Activated naive CD4-positive, alpha-beta T cell treated with anti-CD3 and anti-CD28 coated beads for 36 hours (primary cell): ENCODE measurements around the gene SNX32. TPM values are rescaled to one million over a fixed set of nuclear protein-coding genes. Genes with fewer than 3 reads are reported as not detected.
A peak's percentile ranks its signal among the peaks of the same experiment; 100 is the strongest.
"Not testable (repeated sequence)": the region's sequence is repeated elsewhere in the genome, so short reads cannot be mapped to it uniquely, and the experiment has no call there.

Experiments
- CTCF ChIA-PET: fragments of 350-600 bp; sonication (Branson Sonifier 250); formaldehyde crosslinking; loops from one replicate; lab custom pipeline; 2021; ENCODE audit warnings: antibody characterized with exemption; lab: Charles Lee
- DNase-seq: peaks from one replicate; pipeline ENCODE4 v3.0.0-alpha.2; 2020
- H3K27ac Mint-ChIP-seq: one replicate; pipeline ENCODE4 v1.8.0; 2021; ENCODE audit warnings: mild to moderate bottlenecking, mixed read lengths
- H3K27me3 Mint-ChIP-seq: one replicate; pipeline ENCODE4 v1.8.0; 2021; ENCODE audit warnings: low read depth, mixed read lengths
- H3K36me3 Mint-ChIP-seq: one replicate; pipeline ENCODE4 v1.8.0; 2021; ENCODE audit warnings: low read depth, mixed read lengths
- H3K4me1 Mint-ChIP-seq: one replicate; pipeline ENCODE4 v1.8.0; 2021; ENCODE audit warnings: low read depth, mixed read lengths
- H3K4me3 Mint-ChIP-seq: one replicate; pipeline ENCODE4 v1.8.0; 2021; ENCODE audit warnings: mild to moderate bottlenecking, moderate library complexity, mixed read lengths
- H3K9me3 Mint-ChIP-seq: one replicate; pipeline ENCODE4 v1.8.0; 2021; ENCODE audit warnings: mixed read lengths
- intact Hi-C: fragments of 100-400 bp; cut with micrococcal nuclease; formaldehyde crosslinking; loops from one replicate; pipeline ENCODE4 v1.15.1; 2023
- total RNA-seq, 2 experiments: library from RNA; stranded (reverse); gene quantifications; one replicate each; pipeline ENCODE4 v1.2.3, GENCODE V29; 2021

The SNX32 gene
- total RNA-seq, 2 experiments from 2014 or later: 1.5 to 2.0 TPM

GRCh38 chr11:65847746-65848145 lies 14.0 kb downstream of the SNX32 start:
- H3K27ac Mint-ChIP-seq: no peak overlapping the region
- no peak overlapping the region for H3K4me3 Mint-ChIP-seq
- peaks cover 8% of the 10 kb centered on the region for H3K9me3 Mint-ChIP-seq
- peaks cover 13% of the 10 kb centered on the region for H3K36me3 Mint-ChIP-seq
- no peaks in the 10 kb centered on the region for H3K27me3 Mint-ChIP-seq
- CTCF ChIA-PET: interaction anchor here (0.6 to 1.2 kb wide), 4 partner anchors 9 to 86 kb away, joined by 3 to 5 read pairs (median 4); no protein-coding TSS in a partner anchor
- peaks cover 1% of the 10 kb centered on the region for H3K4me1 Mint-ChIP-seq
- intact Hi-C loops: no loop called here
- no peak for DNase-seq

GRCh38 chr11:65848693-65849092 lies 14.9 kb downstream of the SNX32 start:
- intact Hi-C loops, H3K9me3 Mint-ChIP-seq, DNase-seq, H3K4me1 Mint-ChIP-seq, H3K4me3 Mint-ChIP-seq, H3K27ac Mint-ChIP-seq, H3K27me3 Mint-ChIP-seq: not testable (repeated sequence)
- CTCF ChIA-PET: interaction anchor here (1.2 to 6.0 kb wide), 3 partner anchors 10 to 140 kb away, joined by 3 to 34 read pairs (median 4); no protein-coding TSS in a partner anchor
- peaks cover 21% of the 10 kb centered on the region for H3K36me3 Mint-ChIP-seq

- Mint-ChIP-seq H3K27ac (no peak overlapping the region), H3K27me3 (no peaks in the 10 kb centered on the region), H3K4me1 (peaks cover 11% of the 10 kb centered on the region), H3K9me3 (peaks cover 8% of the 10 kb centered on the region), H3K36me3 (peaks cover 28% of the 10 kb centered on the region), H3K4me3 (no peak overlapping the region)
- no peak for DNase-seq
- CTCF ChIA-PET: interaction anchor here (1.4 to 6.0 kb wide), 4 partner anchors 32 to 139 kb away, joined by 4 to 34 read pairs (median 10); partner anchors contain the start of gene AP5B1
- intact Hi-C loops: no loop called here
These were observed 15.6 kb downstream of the SNX32 start for GRCh38 chr11:65849366-65849765.

- H3K4me3 Mint-ChIP-seq: no peak overlapping the region
- H3K9me3 Mint-ChIP-seq: peaks cover 8% of the 10 kb centered on the region
- H3K4me1 Mint-ChIP-seq: peaks cover 16% of the 10 kb centered on the region
- no peak for DNase-seq
- CTCF ChIA-PET: interaction anchor here (1.4 to 6.0 kb wide), 4 partner anchors 11 to 70 kb away, joined by 4 to 34 read pairs (median 14); partner anchors contain the start of genes AP5B1 and MUS81
- peaks cover 32% of the 10 kb centered on the region for H3K36me3 Mint-ChIP-seq
- H3K27me3 Mint-ChIP-seq: no peaks in the 10 kb centered on the region
- H3K27ac Mint-ChIP-seq: no peak overlapping the region
- intact Hi-C loops: no loop called here
These were observed 16.0 kb downstream of the SNX32 start for GRCh38 chr11:65849771-65850216.

- peaks cover 36% of the 10 kb centered on the region for H3K36me3 Mint-ChIP-seq
- peaks cover 8% of the 10 kb centered on the region for H3K9me3 Mint-ChIP-seq
- H3K27me3 Mint-ChIP-seq: no peaks in the 10 kb centered on the region
- DNase-seq: no peak
- intact Hi-C loops: no loop called here
- H3K4me1 Mint-ChIP-seq: peaks cover 20% of the 10 kb centered on the region
- CTCF ChIA-PET: interaction anchor here (1.3 to 6.0 kb wide), 7 partner anchors 10 to 70 kb away, joined by 3 to 34 read pairs (median 6); partner anchors contain the start of genes AP5B1, CCDC85B, FIBP and MUS81
- no peak overlapping the region for H3K4me3 Mint-ChIP-seq
- H3K27ac Mint-ChIP-seq: no peak overlapping the region
These were observed 16.7 kb downstream of the SNX32 start for GRCh38 chr11:65850217-65851082.

- Mint-ChIP-seq H3K27me3 (no peaks in the 10 kb centered on the region), H3K9me3 (peaks cover 8% of the 10 kb centered on the region), H3K27ac (no peak overlapping the region), H3K36me3 (peaks cover 43% of the 10 kb centered on the region), H3K4me3 (no peak overlapping the region), H3K4me1 (peaks cover 26% of the 10 kb centered on the region)
- intact Hi-C loops: no loop called here
- peak; percentile 40 for DNase-seq
- CTCF ChIA-PET: interaction anchor here (0.6 to 6.0 kb wide), 13 partner anchors 9 to 194 kb away, joined by 3 to 34 read pairs (median 4); partner anchors contain the start of genes AP5B1, CCDC85B, FIBP and MUS81
These were observed 17.4 kb downstream of the SNX32 start for GRCh38 chr11:65851083-65851579.

- no peak overlapping the region for H3K4me3 Mint-ChIP-seq
- H3K27me3 Mint-ChIP-seq: no peaks in the 10 kb centered on the region
- no peak for DNase-seq
- H3K27ac Mint-ChIP-seq: peak overlapping the region; percentile 47
- peaks cover 8% of the 10 kb centered on the region for H3K9me3 Mint-ChIP-seq
- CTCF ChIA-PET: interaction anchor here (0.6 to 6.0 kb wide), 14 partner anchors 9 to 193 kb away, joined by 3 to 34 read pairs (median 4); partner anchors contain the start of genes AP5B1, CCDC85B, FIBP and MUS81
- intact Hi-C loops: no loop called here
- peaks cover 33% of the 10 kb centered on the region for H3K4me1 Mint-ChIP-seq
- H3K36me3 Mint-ChIP-seq: peaks cover 50% of the 10 kb centered on the region
These were observed 18.2 kb downstream of the SNX32 start for GRCh38 chr11:65851811-65852507.

GRCh38 chr11:65852508-65853245 lies 18.9 kb downstream of the SNX32 start:
- Mint-ChIP-seq H3K27ac (no peak overlapping the region), H3K27me3 (no peaks in the 10 kb centered on the region), H3K4me1 (peaks cover 33% of the 10 kb centered on the region), H3K4me3 (no peak overlapping the region), H3K9me3 (peaks cover 8% of the 10 kb centered on the region), H3K36me3 (peaks cover 50% of the 10 kb centered on the region)
- intact Hi-C loops: no loop called here
- CTCF ChIA-PET: interaction anchor here (0.6 to 6.0 kb wide), 6 partner anchors 19 to 192 kb away, joined by 3 to 34 read pairs (median 6); partner anchors contain the start of genes AP5B1 and SNX32
- DNase-seq: no peak

GRCh38 chr11:65853246-65853979 lies 19.6 kb downstream of the SNX32 start:
- DNase-seq: no peak
- H3K4me1 Mint-ChIP-seq: peaks cover 34% of the 10 kb centered on the region
- H3K36me3 Mint-ChIP-seq: peaks cover 50% of the 10 kb centered on the region
- CTCF ChIA-PET: interaction anchor here (0.9 to 6.0 kb wide), 2 partner anchors 31 to 33 kb away, joined by 3 to 34 read pairs; no protein-coding TSS in a partner anchor
- peak overlapping the region; percentile 31 for H3K27ac Mint-ChIP-seq
- intact Hi-C loops: no loop called here
- H3K9me3 Mint-ChIP-seq: peaks cover 8% of the 10 kb centered on the region
- no peaks in the 10 kb centered on the region for H3K27me3 Mint-ChIP-seq
- no peak overlapping the region for H3K4me3 Mint-ChIP-seq

- Mint-ChIP-seq H3K4me1 (peaks cover 36% of the 10 kb centered on the region), H3K4me3 (peak overlapping the region; percentile 2), H3K27me3 (no peaks in the 10 kb centered on the region), H3K27ac (no peak overlapping the region), H3K9me3 (peaks cover 8% of the 10 kb centered on the region), H3K36me3 (peaks cover 50% of the 10 kb centered on the region)
- DNase-seq: no peak
- CTCF ChIA-PET: interaction anchor here (0.9 to 6.0 kb wide), 2 partner anchors 30 to 33 kb away, joined by 3 to 34 read pairs; no protein-coding TSS in a partner anchor
- intact Hi-C loops: no loop called here
These were observed 20.4 kb downstream of the SNX32 start for GRCh38 chr11:65854161-65854592.
